ENCODE measurements around the gene PSME3.

DNA sequence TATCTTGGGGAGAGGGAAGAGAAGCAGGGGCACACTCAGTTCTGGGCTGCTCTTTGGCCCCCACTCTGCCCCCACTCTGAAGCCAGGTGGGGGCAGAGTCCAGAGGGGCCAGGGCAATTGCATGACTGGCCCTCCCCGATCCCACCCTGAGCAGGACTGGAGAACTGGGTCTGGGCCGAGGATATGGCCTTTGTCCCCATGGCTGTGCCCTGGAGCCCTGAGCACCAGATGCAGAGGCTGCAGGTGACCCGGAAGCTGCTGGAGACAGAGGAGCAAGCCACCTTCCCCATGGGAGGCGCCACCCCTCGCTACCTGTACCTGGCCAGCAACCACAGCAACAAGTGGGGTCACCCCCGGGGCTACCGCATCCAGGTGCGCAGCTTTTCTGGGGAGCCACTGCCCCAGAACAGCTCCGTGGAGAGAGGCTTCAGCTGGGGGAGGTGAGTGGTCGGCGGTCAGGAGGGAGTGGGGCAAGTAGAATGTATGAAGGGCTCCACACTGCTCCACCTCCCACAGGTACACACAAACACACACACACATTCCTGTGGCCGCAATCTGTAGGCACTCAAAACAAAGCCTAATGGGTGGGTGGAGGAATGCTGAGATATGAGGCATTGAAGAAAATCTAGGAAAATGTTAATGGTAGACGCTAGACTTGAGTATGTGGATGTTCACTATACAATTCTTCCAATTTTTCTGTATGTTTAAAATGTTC lies 39.2 kb downstream of the PSME3 start:
- TF ChIP-seq, protein P1, sequence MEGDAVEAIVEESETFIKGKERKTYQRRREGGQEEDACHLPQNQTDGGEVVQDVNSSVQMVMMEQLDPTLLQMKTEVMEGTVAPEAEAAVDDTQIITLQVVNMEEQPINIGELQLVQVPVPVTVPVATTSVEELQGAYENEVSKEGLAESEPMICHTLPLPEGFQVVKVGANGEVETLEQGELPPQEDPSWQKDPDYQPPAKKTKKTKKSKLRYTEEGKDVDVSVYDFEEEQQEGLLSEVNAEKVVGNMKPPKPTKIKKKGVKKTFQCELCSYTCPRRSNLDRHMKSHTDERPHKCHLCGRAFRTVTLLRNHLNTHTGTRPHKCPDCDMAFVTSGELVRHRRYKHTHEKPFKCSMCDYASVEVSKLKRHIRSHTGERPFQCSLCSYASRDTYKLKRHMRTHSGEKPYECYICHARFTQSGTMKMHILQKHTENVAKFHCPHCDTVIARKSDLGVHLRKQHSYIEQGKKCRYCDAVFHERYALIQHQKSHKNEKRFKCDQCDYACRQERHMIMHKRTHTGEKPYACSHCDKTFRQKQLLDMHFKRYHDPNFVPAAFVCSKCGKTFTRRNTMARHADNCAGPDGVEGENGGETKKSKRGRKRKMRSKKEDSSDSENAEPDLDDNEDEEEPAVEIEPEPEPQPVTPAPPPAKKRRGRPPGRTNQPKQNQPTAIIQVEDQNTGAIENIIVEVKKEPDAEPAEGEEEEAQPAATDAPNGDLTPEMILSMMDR (conservative IDR thresholded peaks at IDR 0.05): no peak
- no peak for TF ChIP-seq EZH2 (IDR thresholded peaks at IDR 0.05; ENCODE audit: low read depth)

All from PC-9 (cell line).